ENCODE measurements around the gene S100A6.

Gene S100A6

DNA sequence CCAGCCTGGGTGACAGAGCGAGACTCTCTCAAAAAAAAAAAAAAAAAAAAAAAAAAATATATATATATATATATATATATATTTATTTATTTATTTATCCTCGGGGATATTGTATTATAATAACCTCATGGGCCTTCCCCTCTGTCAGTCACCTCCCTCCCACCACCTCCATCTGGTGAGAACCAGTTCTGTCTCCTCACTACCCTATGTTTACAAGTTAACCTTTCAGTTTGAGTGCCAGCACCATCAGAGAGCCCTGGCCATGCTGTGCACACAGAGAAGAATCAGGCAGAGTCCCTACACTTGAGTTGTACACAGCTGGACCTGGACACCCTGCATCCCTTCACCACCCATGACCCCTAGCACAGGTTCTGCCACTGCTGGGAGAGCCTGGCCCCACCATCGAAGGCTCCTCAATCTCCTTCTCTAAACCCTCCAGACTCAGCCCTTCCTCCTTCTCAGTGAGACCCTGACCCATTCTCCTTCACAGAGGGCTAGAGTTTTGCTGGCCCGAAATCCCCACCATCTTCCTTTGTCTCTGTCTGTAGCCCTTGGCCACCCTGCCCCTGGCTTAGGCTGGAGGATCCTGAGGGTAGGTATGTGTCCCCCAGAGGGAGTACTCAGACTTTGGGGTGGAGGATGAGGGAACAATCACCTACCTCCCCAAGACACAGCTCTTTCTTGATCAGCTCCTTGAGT lies 3.8 kb upstream of the S100A6 start:
- TF ChIP-seq, protein P1, sequence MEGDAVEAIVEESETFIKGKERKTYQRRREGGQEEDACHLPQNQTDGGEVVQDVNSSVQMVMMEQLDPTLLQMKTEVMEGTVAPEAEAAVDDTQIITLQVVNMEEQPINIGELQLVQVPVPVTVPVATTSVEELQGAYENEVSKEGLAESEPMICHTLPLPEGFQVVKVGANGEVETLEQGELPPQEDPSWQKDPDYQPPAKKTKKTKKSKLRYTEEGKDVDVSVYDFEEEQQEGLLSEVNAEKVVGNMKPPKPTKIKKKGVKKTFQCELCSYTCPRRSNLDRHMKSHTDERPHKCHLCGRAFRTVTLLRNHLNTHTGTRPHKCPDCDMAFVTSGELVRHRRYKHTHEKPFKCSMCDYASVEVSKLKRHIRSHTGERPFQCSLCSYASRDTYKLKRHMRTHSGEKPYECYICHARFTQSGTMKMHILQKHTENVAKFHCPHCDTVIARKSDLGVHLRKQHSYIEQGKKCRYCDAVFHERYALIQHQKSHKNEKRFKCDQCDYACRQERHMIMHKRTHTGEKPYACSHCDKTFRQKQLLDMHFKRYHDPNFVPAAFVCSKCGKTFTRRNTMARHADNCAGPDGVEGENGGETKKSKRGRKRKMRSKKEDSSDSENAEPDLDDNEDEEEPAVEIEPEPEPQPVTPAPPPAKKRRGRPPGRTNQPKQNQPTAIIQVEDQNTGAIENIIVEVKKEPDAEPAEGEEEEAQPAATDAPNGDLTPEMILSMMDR (conservative IDR thresholded peaks at IDR 0.05; ENCODE audit: low read depth, low read length): no peak
- Histone ChIP-seq H3K4me2 (no peak overlapping the region), H3K4me1 (ENCODE audit: low read depth, poor library complexity, severe bottlenecking) (peaks cover 25% of the 10 kb centered on the region), H2AFZ (ENCODE audit: low read depth) (no peak overlapping the region), H3K79me2 (ENCODE audit: insufficient read depth, low read depth) (no peaks in the 10 kb centered on the region), H3K9ac (no peak overlapping the region), H3K36me3 (ENCODE audit: insufficient read depth) (no peaks in the 10 kb centered on the region), H3K4me3 (IDR thresholded peaks at IDR 0.05; ENCODE audit: insufficient read depth, low read depth, low read length) (no peak overlapping the region), H3K27ac (no peak overlapping the region), H4K20me1 (ENCODE audit: insufficient read depth) (no peaks in the 10 kb centered on the region), H3K27me3 (ENCODE audit: insufficient read depth, low read depth) (no peaks in the 10 kb centered on the region)

DNA sequence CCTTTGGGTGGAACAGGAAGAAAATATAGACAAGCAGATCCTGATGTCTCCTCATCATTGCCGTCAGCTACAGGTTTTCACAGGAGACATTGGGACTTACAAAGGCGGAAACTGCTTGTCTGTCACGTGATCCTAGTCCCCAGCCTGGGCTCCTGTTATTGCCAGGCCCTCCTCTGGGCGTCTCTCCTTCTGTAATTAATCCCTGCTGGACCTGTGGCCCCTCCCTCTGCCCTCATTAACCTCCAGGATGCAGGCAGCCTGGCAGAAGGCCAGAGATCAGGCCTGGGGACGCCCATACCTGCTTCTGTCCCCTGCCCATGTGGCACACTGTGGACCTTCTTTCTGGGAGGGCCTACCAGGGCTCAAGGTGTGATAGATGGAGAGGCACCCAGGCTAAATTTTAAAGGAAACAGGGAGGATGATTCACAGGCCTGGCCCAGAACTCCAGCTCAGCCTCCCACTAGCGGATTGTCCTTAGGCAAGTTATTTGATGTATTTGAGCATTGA lies 2.6 kb upstream of the S100A6 start:
- Histone ChIP-seq H2AFZ (ENCODE audit: low read depth) (no peak overlapping the region), H3K4me1 (ENCODE audit: low read depth, poor library complexity, severe bottlenecking) (peaks cover 16% of the 10 kb centered on the region), H3K27me3 (ENCODE audit: insufficient read depth, low read depth) (no peaks in the 10 kb centered on the region), H4K20me1 (ENCODE audit: insufficient read depth) (no peaks in the 10 kb centered on the region), H3K4me2 (no peak overlapping the region), H3K79me2 (ENCODE audit: insufficient read depth, low read depth) (no peaks in the 10 kb centered on the region), H3K4me3 (IDR thresholded peaks at IDR 0.05; ENCODE audit: insufficient read depth, low read depth, low read length) (no peak overlapping the region), H3K27ac (no peak overlapping the region), H3K9ac (no peak overlapping the region), H3K36me3 (ENCODE audit: insufficient read depth) (no peaks in the 10 kb centered on the region)
- TF ChIP-seq, protein P1 (conservative IDR thresholded peaks at IDR 0.05; ENCODE audit: low read depth, low read length): no peak

DNA sequence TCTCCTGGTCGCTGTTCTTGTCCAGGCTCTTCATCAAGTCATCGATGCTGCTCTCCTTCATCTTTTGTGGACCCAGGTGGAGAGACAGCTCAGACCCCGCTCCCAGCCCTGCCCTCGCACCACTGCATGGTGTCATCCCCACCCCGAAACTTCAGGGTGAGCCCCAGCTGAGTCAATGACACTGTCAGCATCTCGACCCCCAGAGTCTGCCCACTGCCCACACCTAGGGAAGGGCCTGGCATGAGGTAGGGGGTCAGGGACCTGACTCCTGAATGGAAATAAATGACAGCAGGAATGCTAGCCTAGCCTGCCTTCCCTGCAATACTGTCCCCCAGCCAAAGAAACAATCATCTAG lies 1.6 kb upstream of the S100A6 start:
- no peak overlapping the region for H3K4me2 ChIP-seq
- no peak overlapping the region for H3K27ac ChIP-seq
- H3K27me3 ChIP-seq (ENCODE audit: insufficient read depth, low read depth): no peaks in the 10 kb centered on the region
- no peaks in the 10 kb centered on the region for H3K79me2 ChIP-seq (ENCODE audit: insufficient read depth, low read depth)
- no peaks in the 10 kb centered on the region for H3K36me3 ChIP-seq (ENCODE audit: insufficient read depth)
- no peak overlapping the region for H3K9ac ChIP-seq
- no peaks in the 10 kb centered on the region for H4K20me1 ChIP-seq (ENCODE audit: insufficient read depth)
- H2AFZ ChIP-seq (ENCODE audit: low read depth): peak overlapping the region; percentile 84; the same call in 1 of the 2 replicates
- TF ChIP-seq, protein P1 (conservative IDR thresholded peaks at IDR 0.05; ENCODE audit: low read depth, low read length): no peak
- H3K4me1 ChIP-seq (ENCODE audit: low read depth, poor library complexity, severe bottlenecking): peaks cover 16% of the 10 kb centered on the region
- H3K4me3 ChIP-seq (IDR thresholded peaks at IDR 0.05; ENCODE audit: insufficient read depth, low read depth, low read length): no peak overlapping the region

DNA sequence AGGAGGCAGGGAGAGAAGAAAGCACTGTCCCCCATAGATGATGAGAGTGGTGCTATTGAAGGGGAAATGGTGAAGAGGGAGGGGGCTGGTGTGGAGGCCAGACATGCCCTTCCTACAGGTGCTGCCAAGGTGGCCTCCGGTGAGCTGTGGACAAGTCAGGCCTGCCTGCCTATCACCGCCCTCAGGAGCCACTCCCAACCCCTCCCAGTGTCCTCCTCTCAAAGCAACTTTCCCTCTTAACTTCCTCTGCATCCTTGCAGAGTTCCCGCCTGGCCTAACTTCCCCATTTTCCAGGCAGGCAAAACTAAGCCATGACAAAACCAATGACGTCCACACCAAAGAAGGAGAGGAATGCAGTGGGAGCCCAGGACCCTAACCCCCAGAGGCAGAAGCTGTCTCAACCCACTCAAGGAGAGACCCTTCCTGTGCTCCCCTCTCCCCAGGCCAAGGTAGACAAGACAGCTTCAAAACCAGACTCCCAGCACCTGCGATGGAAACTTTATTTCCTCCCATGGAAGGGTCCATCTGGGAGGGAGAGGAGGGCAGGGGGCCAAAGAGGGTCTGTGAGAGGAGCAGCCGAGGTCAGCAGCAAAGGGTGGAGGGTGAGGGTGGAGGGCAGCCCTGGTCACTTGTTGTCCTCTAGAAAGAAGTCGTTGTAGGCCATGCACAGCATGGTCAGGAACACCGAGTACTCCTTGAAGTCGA lies 1.0 kb upstream of the S100A6 start:
- peak overlapping the region; percentile 76 for H3K9ac ChIP-seq
- H3K4me2 ChIP-seq: peak overlapping the region; percentile 91
- no peaks in the 10 kb centered on the region for H4K20me1 ChIP-seq (ENCODE audit: insufficient read depth)
- H3K79me2 ChIP-seq (ENCODE audit: insufficient read depth, low read depth): no peaks in the 10 kb centered on the region
- no peaks in the 10 kb centered on the region for H3K36me3 ChIP-seq (ENCODE audit: insufficient read depth)
- TF ChIP-seq, protein P1 (conservative IDR thresholded peaks at IDR 0.05; ENCODE audit: low read depth, low read length): no peak
- H3K27me3 ChIP-seq (ENCODE audit: insufficient read depth, low read depth): no peaks in the 10 kb centered on the region
- peak overlapping the region; percentile 95 for H3K4me3 ChIP-seq (IDR thresholded peaks at IDR 0.05; ENCODE audit: insufficient read depth, low read depth, low read length)
- H2AFZ ChIP-seq (ENCODE audit: low read depth): peak overlapping the region; percentile 84
- peak overlapping the region; percentile 53 for H3K27ac ChIP-seq
- H3K4me1 ChIP-seq (ENCODE audit: low read depth, poor library complexity, severe bottlenecking): peaks cover 16% of the 10 kb centered on the region

Measured in KMS-11 (cell line).